Colonic mucosa (tissue), 4 donors: ENCODE results near the gene PPP1R18. TPM values are rescaled to one million over a fixed set of nuclear protein-coding genes. Genes with fewer than 3 reads are reported as not detected.
"Not testable (repeated sequence)": the region's sequence is repeated elsewhere in the genome, so short reads cannot be mapped to it uniquely, and the experiment has no call there.

ENCODE experiments used
- DNase-seq: peaks from one replicate; pipeline ENCODE4 v3.0.0-alpha.2; 2020
- H3K27ac ChIP-seq: fragments of 200-600 bp; one replicate; pipeline ENCODE4 v1.8.0; 2021
- H3K27me3 ChIP-seq: fragments of 200-600 bp; one replicate; pipeline ENCODE4 v1.8.0; 2021
- H3K36me3 ChIP-seq: fragments of 200-600 bp; one replicate; pipeline ENCODE4 v1.8.0; 2021
- H3K4me1 ChIP-seq: fragments of 200-600 bp; one replicate; pipeline ENCODE4 v1.8.0; 2021; ENCODE audit warnings: mild to moderate bottlenecking
- H3K4me3 ChIP-seq: fragments of 200-600 bp; one replicate; pipeline ENCODE4 v1.8.0; 2021
- H3K9ac ChIP-seq, 2 donors: one replicate each; pipeline ENCODE4 v1.7.0; 2013; ENCODE audit warnings: control low read depth in 2 of 2, low read depth in 2 of 2, low read length in 2 of 2
- H3K9me3 ChIP-seq: fragments of 200-600 bp; one replicate; pipeline ENCODE4 v1.8.0; 2021
- CTCF ChIP-seq: fragments of 200-600 bp; IDR thresholded peaks from one replicate; pipeline ENCODE4 v1.8.0; 2022; ENCODE audit warnings: antibody characterized with exemption, mild to moderate bottlenecking
- intact Hi-C: fragments of 100-400 bp; cut with DNase I; formaldehyde crosslinking; loops from one replicate; pipeline ENCODE4 v1.14.1; 2022
- total RNA-seq, 2 donors: library from RNA; stranded (reverse); fragmentation: NEBNext Ultra II Directional in 1 of 2; extraction: Animal tissue kit (Norgen Biotek cat#: 25700) in 1 of 2; gene quantifications; one replicate each; pipeline ENCODE4 v1.2.1, GENCODE V29; 2021
- donor health status: healthy.
- donor health status: DM: no; HTN: no; CAD: no.
- donor health status: DM: no; HTN: no; CAD: no.

PPP1R18 gene
- total RNA-seq, 2 donors from 2014 or later, result 8.3 to 22.8 TPM

- Histone ChIP-seq H3K27ac (peak overlapping the region; percentile 95), H3K27me3 (no peaks in the 10 kb centered on the region), H3K36me3 (peaks cover 15% of the 10 kb centered on the region), H3K9me3 (no peaks in the 10 kb centered on the region), H3K4me3 (peak overlapping the region; percentile 80), H3K4me1 (peaks cover 7% of the 10 kb centered on the region), H3K9ac (peak overlapping the region; percentile 65 to 80)
- no peak for TF ChIP-seq CTCF
- intact Hi-C loops, result no loop called here
- no peak for DNase-seq
Measured at GRCh38 chr6:30719356-30719755, 32.9 kb upstream of the PPP1R18 start.

GRCh38 chr6:30717845-30718720 is 31.6 kb upstream of the PPP1R18 start:
- H3K4me1 ChIP-seq, H3K27me3 ChIP-seq, H3K36me3 ChIP-seq, DNase-seq, H3K9me3 ChIP-seq: not testable (repeated sequence)
- intact Hi-C loops, result loop anchor here (2.0 kb wide), 1 partner anchor 27 kb away; the partner anchor contains the start of gene NRM
- Histone ChIP-seq H3K9ac (peak overlapping the region in 1 of 2 donors; percentile 83), H3K27ac (peak overlapping the region; percentile 88), H3K4me3 (peak overlapping the region; percentile 56)

GRCh38 chr6:30717129-30717844 is 30.8 kb upstream of the PPP1R18 start, which contains the start of gene MDC1:
TSS of gene MDC1 (minus strand) at chr6:30717281. CDS start at chr6:30715175, 2,106 bp downstream.
- intact Hi-C loops, result loop anchor here (2.0 kb wide), 1 partner anchor 26 kb away; the partner anchor contains the start of gene NRM
- H3K4me3 ChIP-seq, result peak within 1 kb of the TSS; percentile 56
- DNase-seq, result peak; percentile 99
- no peaks in the 10 kb centered on the region for H3K36me3 ChIP-seq
- peaks cover 7% of the 10 kb centered on the region for H3K4me1 ChIP-seq
- no peaks in the 10 kb centered on the region for H3K27me3 ChIP-seq
- H3K9ac ChIP-seq, result peak within 1 kb of the TSS; percentile 83 to 84
- no peak for TF ChIP-seq CTCF
- H3K27ac ChIP-seq, result peak within 1 kb of the TSS; percentile 88
- H3K9me3 ChIP-seq, result no peaks in the 10 kb centered on the region

- H3K27me3 ChIP-seq, result no peaks in the 10 kb centered on the region
- intact Hi-C loops, result loop anchor here (2.0 kb wide), 1 partner anchor 26 kb away; the partner anchor contains the start of gene NRM
- peak overlapping the region; percentile 56 for H3K4me3 ChIP-seq
- no peak for TF ChIP-seq CTCF
- peak overlapping the region; percentile 78 for H3K27ac ChIP-seq
- peak overlapping the region; percentile 83 to 84 for H3K9ac ChIP-seq
- H3K36me3 ChIP-seq, result no peaks in the 10 kb centered on the region
- peaks cover 7% of the 10 kb centered on the region for H3K4me1 ChIP-seq
- no peak for DNase-seq
- H3K9me3 ChIP-seq, result no peaks in the 10 kb centered on the region
Measured at GRCh38 chr6:30716879-30717128, 30.4 kb upstream of the PPP1R18 start.

- no peak for DNase-seq
- H3K9ac ChIP-seq, result no peak overlapping the region
- H3K27me3 ChIP-seq, result no peaks in the 10 kb centered on the region
- no peak overlapping the region for H3K4me3 ChIP-seq
- H3K27ac ChIP-seq, result no peak overlapping the region
- peaks cover 7% of the 10 kb centered on the region for H3K4me1 ChIP-seq
- TF ChIP-seq CTCF, result no peak
- intact Hi-C loops, result no loop called here
- no peaks in the 10 kb centered on the region for H3K9me3 ChIP-seq
- H3K36me3 ChIP-seq, result no peaks in the 10 kb centered on the region
Measured at GRCh38 chr6:30714263-30714662, 27.8 kb upstream of the PPP1R18 start.
